RWPE2 (cell line): ENCODE data around the gene VAV3.
"Not testable (repeated sequence)": the region's sequence is repeated elsewhere in the genome, so short reads cannot be mapped to it uniquely, and the experiment has no call there.

Experiments used
- ATAC-seq: fragments of 200-7000 bp; cut with Tn5 transposase; 3 replicates; pipeline ENCODE4 v1.9.1; 2021; ENCODE audit warnings: low read depth
- DNase-seq: peaks from one replicate; pipeline ENCODE4 v3.0.0-alpha.2; 2020; ENCODE audit warnings: low spot score
- H3K27ac ChIP-seq: fragments of 450-650 bp; 2 replicates; pipeline ENCODE4 v1.5.1; 2017; ENCODE audit warnings: mild to moderate bottlenecking; ENCODE audit not compliant: poor library complexity, severe bottlenecking
- H3K27me3 ChIP-seq: fragments of 250-450 bp; sonication (Bioruptor Pico); 2 replicates; pipeline ENCODE4 v1.5.1; 2021; ENCODE audit warnings: mild to moderate bottlenecking, moderate library complexity; ENCODE audit not compliant: insufficient read depth, poor library complexity, severe bottlenecking
- H3K36me3 ChIP-seq: fragments of 250-450 bp; sonication (Bioruptor Pico); 2 replicates; pipeline ENCODE4 v1.5.1; 2020; ENCODE audit warnings: low read depth, mild to moderate bottlenecking, moderate library complexity
- H3K4me1 ChIP-seq: fragments of 250-450 bp; sonication (Bioruptor Pico); 2 replicates; pipeline ENCODE4 v1.5.1; 2021; ENCODE audit warnings: mild to moderate bottlenecking, moderate library complexity; ENCODE audit not compliant: insufficient read depth, poor library complexity, severe bottlenecking
- H3K4me3 ChIP-seq: fragments of 250-450 bp; sonication (Bioruptor Pico); 2 replicates; pipeline ENCODE4 v1.5.1; 2021; ENCODE audit warnings: mild to moderate bottlenecking, moderate library complexity; ENCODE audit not compliant: severe bottlenecking
- H3K9me3 ChIP-seq: fragments of 250-450 bp; sonication (Bioruptor Pico); 2 replicates; pipeline ENCODE4 v1.5.1; 2021; ENCODE audit warnings: mild to moderate bottlenecking, moderate library complexity; ENCODE audit not compliant: severe bottlenecking
- CTCF ChIP-seq: fragments of 450-650 bp; IDR thresholded peaks from one replicate; pipeline ENCODE4 v1.5.1; 2017; ENCODE audit warnings: mild to moderate bottlenecking, moderate library complexity; ENCODE audit not compliant: poor library complexity, severe bottlenecking

Gene VAV3

GRCh38 chr1:107894605-107895004, 70.4 kb downstream of the VAV3 start:
- H3K36me3 ChIP-seq = no peaks in the 10 kb centered on the region
- no peaks in the 10 kb centered on the region for H3K9me3 ChIP-seq
- H3K27me3 ChIP-seq = no peaks in the 10 kb centered on the region
- ATAC-seq (no peak), DNase-seq (no peak)
- H3K4me3 ChIP-seq = no peak overlapping the region
- no peak overlapping the region for H3K27ac ChIP-seq
- H3K4me1 ChIP-seq = no peaks in the 10 kb centered on the region
- TF ChIP-seq CTCF = no peak

- ATAC-seq, H3K4me3 ChIP-seq: not testable (repeated sequence)
Observed at GRCh38 chr1:107893350-107893749, 71.6 kb downstream of the VAV3 start.

GRCh38 chr1:107889524-107889923, 75.5 kb downstream of the VAV3 start:
- H3K27me3 ChIP-seq = no peaks in the 10 kb centered on the region
- TF ChIP-seq CTCF = no peak
- ATAC-seq (no peak), DNase-seq (no peak)
- no peaks in the 10 kb centered on the region for H3K36me3 ChIP-seq
- no peak overlapping the region for H3K27ac ChIP-seq
- H3K4me1 ChIP-seq = no peaks in the 10 kb centered on the region
- H3K9me3 ChIP-seq = no peaks in the 10 kb centered on the region
- H3K4me3 ChIP-seq = no peak overlapping the region

More at GRCh38 chr1:107893350-107893749, 71.6 kb downstream of the VAV3 start:
- not testable (repeated sequence) for H3K4me1 ChIP-seq, DNase-seq, H3K9me3 ChIP-seq, H3K27ac ChIP-seq, H3K36me3 ChIP-seq, H3K27me3 ChIP-seq

- ATAC-seq = no peak
- no peak for TF ChIP-seq CTCF
- DNase-seq = no peak
- H3K4me1 ChIP-seq = no peaks in the 10 kb centered on the region
- no peak overlapping the region for H3K4me3 ChIP-seq
- H3K27me3 ChIP-seq = no peaks in the 10 kb centered on the region
- no peaks in the 10 kb centered on the region for H3K36me3 ChIP-seq
- no peak overlapping the region for H3K27ac ChIP-seq
- no peaks in the 10 kb centered on the region for H3K9me3 ChIP-seq
Observed at GRCh38 chr1:107883562-107883961, 81.4 kb downstream of the VAV3 start.

- Histone ChIP-seq H3K4me3 (no peak overlapping the region), H3K9me3 (no peaks in the 10 kb centered on the region), H3K4me1 (peaks cover 4% of the 10 kb centered on the region), H3K36me3 (no peaks in the 10 kb centered on the region), H3K27ac (no peak overlapping the region), H3K27me3 (no peaks in the 10 kb centered on the region)
- TF ChIP-seq CTCF = no peak
- ATAC-seq = no peak
- DNase-seq = no peak
Observed at GRCh38 chr1:107879927-107880326, 85.1 kb downstream of the VAV3 start.
